HepG2 (cell line): ENCODE data around the gene ATP1A1. TPM values are rescaled to one million over a fixed set of nuclear protein-coding genes. Genes with fewer than 3 reads are reported as not detected.

ENCODE experiments used
- ATRX ChIP-seq: sonication (generic); formaldehyde crosslinking; IDR thresholded peaks from 2 replicates; pipeline ENCODE4 v1.4.0; 2020; ENCODE audit warnings: missing genetic modification reagents, borderline replicate concordance
- JUNB ChIP-seq: sonication (generic); formaldehyde crosslinking; IDR thresholded peaks from 2 replicates; pipeline ENCODE4 v1.8.0; 2022; ENCODE audit warnings: missing genetic modification reagents, mild to moderate bottlenecking, borderline replicate concordance
- MAFG ChIP-seq: sonication (generic); formaldehyde crosslinking; IDR thresholded peaks from 2 replicates; pipeline ENCODE4 v1.5.1; 2020; ENCODE audit warnings: mild to moderate bottlenecking, missing genetic modification reagents
- MEF2D ChIP-seq: sonication (generic); formaldehyde crosslinking; IDR thresholded peaks from 2 replicates; pipeline ENCODE4 v1.5.1; 2020; ENCODE audit warnings: mild to moderate bottlenecking, missing genetic modification reagents
- MNT ChIP-seq: fragments of 450-650 bp; IDR thresholded peaks from 2 replicates; pipeline ENCODE4 v1.6.1; 2016
- NAIF1 ChIP-seq: sonication (generic); formaldehyde crosslinking; IDR thresholded peaks from 2 replicates; pipeline ENCODE4 v1.5.0; 2020; ENCODE audit warnings: mild to moderate bottlenecking, missing genetic modification reagents, borderline replicate concordance
- PHB2 ChIP-seq: fragments of 450-650 bp; IDR thresholded peaks from 2 replicates; pipeline ENCODE4 v1.6.1; 2018; ENCODE audit not compliant: partially characterized antibody
- REXO4 ChIP-seq: sonication (generic); formaldehyde crosslinking; IDR thresholded peaks from 2 replicates; pipeline ENCODE4 v1.8.0; 2022; ENCODE audit warnings: missing genetic modification reagents, mild to moderate bottlenecking, borderline replicate concordance
- ZMYM3 ChIP-seq: sonication (generic); formaldehyde crosslinking; IDR thresholded peaks from 2 replicates; pipeline ENCODE4 v1.5.1; 2020; ENCODE audit warnings: mild to moderate bottlenecking, missing genetic modification reagents
- ZNF18 ChIP-seq: sonication (generic); formaldehyde crosslinking; IDR thresholded peaks from 2 replicates; pipeline ENCODE4 v1.8.0; 2022; ENCODE audit warnings: mild to moderate bottlenecking, missing genetic modification reagents; ENCODE audit not compliant: insufficient replicate concordance
- ZNF224 ChIP-seq: sonication (generic); formaldehyde crosslinking; IDR thresholded peaks from 2 replicates; pipeline ENCODE4 v1.5.0; 2020; ENCODE audit warnings: mild to moderate bottlenecking, missing genetic modification reagents
- ZNF543 ChIP-seq: sonication (generic); formaldehyde crosslinking; IDR thresholded peaks from 2 replicates; pipeline ENCODE4 v1.4.0; 2020; ENCODE audit warnings: mild to moderate bottlenecking, missing genetic modification reagents
- ZNF614 ChIP-seq: IDR thresholded peaks from 2 replicates; pipeline ENCODE4 v1.6.1; 2018; ENCODE audit warnings: missing biosample characterization, missing genetic modification reagents, inconsistent platforms, borderline replicate concordance
- ZNF713 ChIP-seq: sonication (generic); formaldehyde crosslinking; IDR thresholded peaks from 2 replicates; pipeline ENCODE4 v1.4.0; 2020; ENCODE audit warnings: mild to moderate bottlenecking, missing genetic modification reagents
- ZNF766 ChIP-seq: sonication (generic); formaldehyde crosslinking; IDR thresholded peaks from 2 replicates; pipeline ENCODE4 v1.5.0; 2020; ENCODE audit warnings: missing genetic modification reagents, borderline replicate concordance
- ZSCAN12 ChIP-seq: sonication (generic); formaldehyde crosslinking; IDR thresholded peaks from 2 replicates; pipeline ENCODE4 v1.9.0; 2021; ENCODE audit warnings: mild to moderate bottlenecking, missing genetic modification reagents
- ZZZ3 ChIP-seq: sonication (generic); formaldehyde crosslinking; IDR thresholded peaks from 2 replicates; pipeline ENCODE4 v1.4.0; 2020; ENCODE audit warnings: missing genetic modification reagents, mild to moderate bottlenecking, borderline replicate concordance
- polyA plus RNA-seq, 8 experiments: library from polyadenylated mRNA; depleted of rRNA in 3 of 8; stranded (reverse) in 7 of 8; unstranded in 1 of 8; fragments of >200 nt; fragmentation: Illumina TruSeq in 4 of 8; extraction: Trizol in 4 of 8; gene quantifications; 2 replicates each; pipeline versions ENCODE4 v1.2.1 to v1.2.3, GENCODE V29; 2011 to 2016; ENCODE audit warnings: low read depth in 4 of 8, missing spikeins in 1 of 8, mixed read lengths in 1 of 8; ENCODE audit not compliant: insufficient read depth in 1 of 8
- total RNA-seq, 5 experiments: library from RNA; depleted of rRNA; stranded (reverse); fragments of >200 nt; fragmentation: Illumina TruSeq; extraction: Trizol; gene quantifications; 2 replicates each; pipeline ENCODE4 v1.2.3, GENCODE V29; 2016; ENCODE audit warnings: low read depth in 1 of 5
- TF ChIP-seq, protein P1 (sequence below): sonication (generic); formaldehyde crosslinking; conservative IDR thresholded peaks from 2 replicates; pipeline ENCODE4 v1.4.0; 2020; ENCODE audit warnings: missing genetic modification reagents
- TF ChIP-seq, protein P2 (sequence below): sonication (generic); IDR thresholded peaks from 2 replicates; pipeline ENCODE4 v1.6.1; 2016; ENCODE audit warnings: low read depth, borderline replicate concordance
- TF ChIP-seq, protein P3 (sequence below), 2 experiments: sonication (generic) in 1 of 2; formaldehyde crosslinking in 1 of 2; IDR thresholded peaks; 2 replicates each; pipeline versions ENCODE4 v1.4.0 to v1.6.1; 2018 to 2020; ENCODE audit warnings: missing genetic modification reagents in 2 of 2, borderline replicate concordance in 1 of 2, low read depth in 1 of 2, mild to moderate bottlenecking in 1 of 2, missing biosample characterization in 1 of 2
- TF ChIP-seq, protein P4 (sequence below): sonication (generic); formaldehyde crosslinking; IDR thresholded peaks from 2 replicates; pipeline ENCODE4 v1.4.0; 2020; ENCODE audit warnings: missing genetic modification reagents, low read depth, mild to moderate bottlenecking, borderline replicate concordance

Gene ATP1A1
- total and polyA plus RNA-seq, 2 of the 13 experiments (the other 11 are each of a cell fraction or from before 2014, with no cell fraction given), result 280 to 705 TPM

GRCh38 chr1:116372651-116373430, at the start of gene ATP1A1 (continued):
- TF ChIP-seq, protein P1, sequence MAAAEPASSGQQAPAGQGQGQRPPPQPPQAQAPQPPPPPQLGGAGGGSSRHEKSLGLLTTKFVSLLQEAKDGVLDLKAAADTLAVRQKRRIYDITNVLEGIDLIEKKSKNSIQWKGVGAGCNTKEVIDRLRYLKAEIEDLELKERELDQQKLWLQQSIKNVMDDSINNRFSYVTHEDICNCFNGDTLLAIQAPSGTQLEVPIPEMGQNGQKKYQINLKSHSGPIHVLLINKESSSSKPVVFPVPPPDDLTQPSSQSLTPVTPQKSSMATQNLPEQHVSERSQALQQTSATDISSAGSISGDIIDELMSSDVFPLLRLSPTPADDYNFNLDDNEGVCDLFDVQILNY (CRISPR knock-in tag), result 0 out of 2 replicates have a peak, but pooled peaks have one; percentile 59
- TF ChIP-seq ZNF614 (CRISPR knock-in tag) (peak; percentile 12; the same call in 1 of the 2 replicates), ZNF18 (CRISPR knock-in tag) (peak; percentile 56), MEF2D (CRISPR knock-in tag) (peak; percentile 39), ZZZ3 (no peak), ZMYM3 (CRISPR knock-in tag) (peak; percentile 63), ZSCAN12 (CRISPR knock-in tag) (no peak), ZNF224 (CRISPR knock-in tag) (no peak), NAIF1 (CRISPR knock-in tag) (no peak), JUNB (no peak), ZNF766 (CRISPR knock-in tag) (no peak; the same call in 1 of the 2 replicates), REXO4 (CRISPR knock-in tag) (no peak), MAFG (CRISPR knock-in tag) (no peak), MNT (peak; percentile 31; the same call in 1 of the 2 replicates), ZNF713 (no peak), PHB2 (no peak), ZNF543 (CRISPR knock-in tag) (peak; percentile 41; the same call in 1 of the 2 replicates), ATRX (CRISPR knock-in tag) (no peak)
- TF ChIP-seq, protein P2, sequence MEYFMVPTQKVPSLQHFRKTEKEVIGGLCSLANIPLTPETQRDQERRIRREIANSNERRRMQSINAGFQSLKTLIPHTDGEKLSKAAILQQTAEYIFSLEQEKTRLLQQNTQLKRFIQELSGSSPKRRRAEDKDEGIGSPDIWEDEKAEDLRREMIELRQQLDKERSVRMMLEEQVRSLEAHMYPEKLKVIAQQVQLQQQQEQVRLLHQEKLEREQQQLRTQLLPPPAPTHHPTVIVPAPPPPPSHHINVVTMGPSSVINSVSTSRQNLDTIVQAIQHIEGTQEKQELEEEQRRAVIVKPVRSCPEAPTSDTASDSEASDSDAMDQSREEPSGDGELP, result no peak
- TF ChIP-seq, protein P3, sequence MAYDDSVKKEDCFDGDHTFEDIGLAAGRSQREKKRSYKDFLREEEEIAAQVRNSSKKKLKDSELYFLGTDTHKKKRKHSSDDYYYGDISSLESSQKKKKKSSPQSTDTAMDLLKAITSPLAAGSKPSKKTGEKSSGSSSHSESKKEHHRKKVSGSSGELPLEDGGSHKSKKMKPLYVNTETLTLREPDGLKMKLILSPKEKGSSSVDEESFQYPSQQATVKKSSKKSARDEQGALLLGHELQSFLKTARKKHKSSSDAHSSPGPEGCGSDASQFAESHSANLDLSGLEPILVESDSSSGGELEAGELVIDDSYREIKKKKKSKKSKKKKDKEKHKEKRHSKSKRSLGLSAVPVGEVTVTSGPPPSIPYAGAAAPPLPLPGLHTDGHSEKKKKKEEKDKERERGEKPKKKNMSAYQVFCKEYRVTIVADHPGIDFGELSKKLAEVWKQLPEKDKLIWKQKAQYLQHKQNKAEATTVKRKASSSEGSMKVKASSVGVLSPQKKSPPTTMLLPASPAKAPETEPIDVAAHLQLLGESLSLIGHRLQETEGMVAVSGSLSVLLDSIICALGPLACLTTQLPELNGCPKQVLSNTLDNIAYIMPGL (CRISPR knock-in tag; IDR thresholded peaks at IDR 0.05; ENCODE audit: borderline replicate concordance in 1 of 2, low read depth in 1 of 2), result 0 out of 4 replicates have a peak, but pooled peaks have one; percentile 27 to 31
- TF ChIP-seq, protein P4, sequence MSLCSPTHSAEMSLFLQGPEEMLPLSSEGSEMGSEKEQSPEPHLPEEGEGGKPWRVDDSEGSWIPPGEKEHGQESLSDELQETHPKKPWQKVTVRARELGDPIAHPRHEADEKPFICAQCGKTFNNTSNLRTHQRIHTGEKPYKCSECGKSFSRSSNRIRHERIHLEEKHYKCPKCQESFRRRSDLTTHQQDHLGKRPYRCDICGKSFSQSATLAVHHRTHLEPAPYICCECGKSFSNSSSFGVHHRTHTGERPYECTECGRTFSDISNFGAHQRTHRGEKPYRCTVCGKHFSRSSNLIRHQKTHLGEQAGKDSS (CRISPR knock-in tag), result no peak; the same call in 1 of the 2 replicates
